Renal pelvis (tissue), 12 donors: ENCODE measurements around the gene BEND7. TPM values are rescaled to one million over a fixed set of nuclear protein-coding genes. Genes with fewer than 3 reads are reported as not detected.
"Not testable (repeated sequence)": the region's sequence is repeated elsewhere in the genome, so short reads cannot be mapped to it uniquely, and the experiment has no call there.

Experiments used
- DNase-seq: peaks from one replicate; pipeline ENCODE4 v3.0.0-alpha.2; 2013
- long read RNA-seq, 16 experiments: transcript quantifications; one replicate each; lab custom pipeline, GENCODE V29; 2026
- polyA plus RNA-seq, 3 donors: library from polyadenylated mRNA; unstranded; fragments of 120-200 nt; gene quantifications; one replicate each; pipeline ENCODE4 v1.2.1, GENCODE V29; 2013; ENCODE audit not compliant: insufficient read length in 3 of 3

BEND7 gene
- 10 to 100 TPM; 28.4 to 45.3 (median 37.0) TPM for polyA plus RNA-seq
- long read RNA-seq, donor 1: 0 reads
- long read RNA-seq, donor 2: 0 reads
- long read RNA-seq, donor 3: 0 reads
- long read RNA-seq, donor 4: 0 reads
- long read RNA-seq, donor 5: 0 reads
- long read RNA-seq, donor 6: 0 reads
- long read RNA-seq, donor 7: 0 reads
- long read RNA-seq, donor 8: 0 reads
- long read RNA-seq, donor 9: 0 reads
- long read RNA-seq, donor 10: 0 reads
- long read RNA-seq, donor 11: 0 reads
- long read RNA-seq, donor 12: 0 reads
- long read RNA-seq, donor 13, full-length matches to known transcripts: 1 of 1 reads
- long read RNA-seq, donor 13, partial matches to known transcripts: 0 of 1 reads
- long read RNA-seq, donor 13, other reads (novel, unspliced or antisense): 0 of 1 reads
- long read RNA-seq, donor 14: 0 reads
- long read RNA-seq, donor 15: 0 reads
- long read RNA-seq, donor 16: 0 reads

- peak; percentile 42 for DNase-seq
Measured at GRCh38 chr10:13528875-13529713, at the start of gene BEND7. Gene BEND7, minus strand, starts transcription at chr10:13529014. Its CDS starts 481 bp downstream, at chr10:13528533.

GRCh38 chr10:13573960-13574359, 45.1 kb upstream of the BEND7 start:
- DNase-seq: no peak

- DNase-seq: no peak
Measured at GRCh38 chr10:13571541-13571940, 42.7 kb upstream of the BEND7 start.

GRCh38 chr10:13567030-13567429, 38.2 kb upstream of the BEND7 start:
- no peak for DNase-seq

GRCh38 chr10:13564576-13564975, 35.8 kb upstream of the BEND7 start:
- no peak for DNase-seq

GRCh38 chr10:13563481-13564445, 34.9 kb upstream of the BEND7 start:
- peak; percentile 4 for DNase-seq

- peak; percentile 57 for DNase-seq
Measured at GRCh38 chr10:13560597-13560996, 31.8 kb upstream of the BEND7 start.

GRCh38 chr10:13559124-13559700, 30.4 kb upstream of the BEND7 start:
- DNase-seq: no peak

- peak; percentile 58 for DNase-seq
Measured at GRCh38 chr10:13555884-13556510, 27.2 kb upstream of the BEND7 start.

- no peak for DNase-seq
Measured at GRCh38 chr10:13550802-13551201, 22.0 kb upstream of the BEND7 start.

- no peak for DNase-seq
Measured at GRCh38 chr10:13542533-13542932, 13.7 kb upstream of the BEND7 start.

- DNase-seq: not testable (repeated sequence)
Measured at GRCh38 chr10:13537985-13538384, 9.2 kb upstream of the BEND7 start.

GRCh38 chr10:13536674-13537366, 8.0 kb upstream of the BEND7 start:
- peak; percentile 65 for DNase-seq

GRCh38 chr10:13535346-13535745, 6.5 kb upstream of the BEND7 start:
- no peak for DNase-seq

- DNase-seq: no peak
Measured at GRCh38 chr10:13529714-13529973, 830 bp upstream of the BEND7 start.

- no peak for DNase-seq
Measured at GRCh38 chr10:13528123-13528874, 515 bp downstream of the BEND7 start.

- no peak for DNase-seq
Measured at GRCh38 chr10:13527864-13528122, 1.0 kb downstream of the BEND7 start.

- no peak for DNase-seq
Measured at GRCh38 chr10:13526948-13527863, 1.6 kb downstream of the BEND7 start.

- DNase-seq: no peak
Measured at GRCh38 chr10:13525663-13526062, 3.2 kb downstream of the BEND7 start.
